CD4-positive, alpha-beta T cell treated with Interleukin-4 for 4 hours (primary cell): ENCODE results near the gene COL15A1.
"Not testable (repeated sequence)": the region's sequence is repeated elsewhere in the genome, so short reads cannot be mapped to it uniquely, and the experiment has no call there.

Source experiments
- DNase-seq: peaks from one replicate; pipeline ENCODE4 v3.0.0-alpha.2; 2020

COL15A1 gene

GRCh38 chr9:99092643-99093491, 149.2 kb downstream of the COL15A1 start:
- DNase-seq, result no peak

GRCh38 chr9:99093492-99093791, 149.7 kb downstream of the COL15A1 start:
- no peak for DNase-seq

- no peak for DNase-seq
These were observed 151.9 kb downstream of the COL15A1 start for GRCh38 chr9:99095565-99095964.

- no peak for DNase-seq
These were observed 152.7 kb downstream of the COL15A1 start for GRCh38 chr9:99096409-99096808.

GRCh38 chr9:99099806-99100585, 156.3 kb downstream of the COL15A1 start:
- not testable (repeated sequence) for DNase-seq

- DNase-seq, result no peak
These were observed 157.6 kb downstream of the COL15A1 start for GRCh38 chr9:99101271-99101670.

GRCh38 chr9:99101812-99102211, 158.1 kb downstream of the COL15A1 start:
- no peak for DNase-seq

GRCh38 chr9:99103054-99103895, 159.6 kb downstream of the COL15A1 start:
- DNase-seq, result no peak

- DNase-seq, result no peak
These were observed 160.3 kb downstream of the COL15A1 start for GRCh38 chr9:99103901-99104458.

GRCh38 chr9:99104459-99105151, 160.9 kb downstream of the COL15A1 start, which contains the start of gene TGFBR1:
Gene TGFBR1 (plus strand): TSS chr9:99105113. CDS start chr9:99105206, 93 bp downstream.
- DNase-seq, result peak; percentile 93

GRCh38 chr9:99105152-99106043, 161.7 kb downstream of the COL15A1 start:
- no peak for DNase-seq

- no peak for DNase-seq
These were observed 162.3 kb downstream of the COL15A1 start for GRCh38 chr9:99106044-99106375.

GRCh38 chr9:99107421-99107820, 163.7 kb downstream of the COL15A1 start:
- DNase-seq, result no peak

- DNase-seq, result no peak
These were observed 164.4 kb downstream of the COL15A1 start for GRCh38 chr9:99108131-99108530.

- no peak for DNase-seq
These were observed 165.8 kb downstream of the COL15A1 start for GRCh38 chr9:99109522-99109921.

GRCh38 chr9:99112750-99113413, 169.2 kb downstream of the COL15A1 start:
- peak; percentile 64 for DNase-seq

GRCh38 chr9:99113414-99114048, 169.8 kb downstream of the COL15A1 start:
- DNase-seq, result no peak

- no peak for DNase-seq
These were observed 170.3 kb downstream of the COL15A1 start for GRCh38 chr9:99114049-99114440.

- DNase-seq, result no peak
These were observed 171.3 kb downstream of the COL15A1 start for GRCh38 chr9:99114846-99115500.

GRCh38 chr9:99116003-99116411, 172.3 kb downstream of the COL15A1 start:
- no peak for DNase-seq
